ENCODE measurements around the gene ARHGAP18. TPM values are rescaled to one million over a fixed set of nuclear protein-coding genes. Genes with fewer than 3 reads are reported as not detected.
A peak's percentile ranks its signal among the peaks of the same experiment; 100 is the strongest.

ARHGAP18 gene
- total and polyA plus RNA-seq, 2 of the 13 experiments (the other 11 are each of a cell fraction or from before 2014, with no cell fraction given), result 58.2 to 115 TPM

GRCh38 chr6:129726650-129727049 lies 16.7 kb upstream of the ARHGAP18 start:
- H3K27me3 ChIP-seq (ENCODE audit: control insufficient read depth in 1 of 2, insufficient read depth in 2 of 2, low read length in 2 of 2), result no peaks in the 10 kb centered on the region
- no peak overlapping the region for H3K4me3 ChIP-seq (replicated peaks in 1 of 3; ENCODE audit: insufficient read depth in 1 of 3, low read depth in 2 of 3, low read length in 3 of 3)
- ATAC-seq (no peak), FAIRE-seq (no peak), DNase-seq (ENCODE audit: low spot score) (no peak)
- no peaks in the 10 kb centered on the region for H3K9me3 ChIP-seq (ENCODE audit: low read length)
- H3K79me2 ChIP-seq (ENCODE audit: insufficient read depth, low read length), result no peaks in the 10 kb centered on the region
- no peak overlapping the region for H3K27ac ChIP-seq (ENCODE audit: extremely low read length, insufficient read depth, low read length)
- H4K20me1 ChIP-seq (ENCODE audit: insufficient read depth, low read length), result no peaks in the 10 kb centered on the region
- intact Hi-C loops (cut with micrococcal nuclease; ENCODE audit: unreplicated experiment) (no loop called here), in situ Hi-C loops (cut with HindIII; ENCODE audit: extremely low pct_ligation_motif_present, low pct_unique_long_range_greater_than_20kb) (no loop called here)
- H3K4me1 ChIP-seq (ENCODE audit: insufficient read depth, low read length), result peaks cover 47% of the 10 kb centered on the region
- no peak for TF ChIP-seq SP4 (CRISPR knock-in tag; IDR thresholded peaks at IDR 0.05)
- TF ChIP-seq EP300 (IDR thresholded peaks at IDR 0.05; ENCODE audit: low read depth in 2 of 2, low read length in 2 of 2), result no peak
- no peak for TF ChIP-seq EP300 (CRISPR knock-in tag; IDR thresholded peaks at IDR 0.05; ENCODE audit: borderline replicate concordance)
- no peak for TF ChIP-seq MED8 (CRISPR knock-in tag; IDR thresholded peaks at IDR 0.05; ENCODE audit: insufficient replicate concordance)
- BruUV-seq (replicated peaks), result no TSS peak
- no peaks in the 10 kb centered on the region for H3K36me3 ChIP-seq (replicated peaks in 1 of 2; ENCODE audit: control insufficient read depth in 1 of 2, insufficient read depth in 2 of 2, low read length in 2 of 2)
- H2AFZ ChIP-seq (ENCODE audit: low read length), result no peak overlapping the region
- ChIA-PET CTCF (ENCODE audit: low intra/inter-chr PET ratio, low total read pairs) (interaction anchor here (1.1 kb wide), 1 partner anchor 128 kb away, joined by 5 read pairs; no protein-coding TSS in a partner anchor), POLR2A (no interaction called here)
- H3K4me2 ChIP-seq (ENCODE audit: low read depth, low read length), result no peak overlapping the region
- H3K9ac ChIP-seq (ENCODE audit: insufficient read depth, low read depth, low read length), result no peak overlapping the region

- H3K4me1 ChIP-seq (ENCODE audit: insufficient read depth, low read length), result peaks cover 34% of the 10 kb centered on the region
- DNase-seq (ENCODE audit: low spot score), result no peak
- no peaks in the 10 kb centered on the region for H3K9me3 ChIP-seq (ENCODE audit: low read length)
- no peak overlapping the region for H3K9ac ChIP-seq (ENCODE audit: insufficient read depth, low read depth, low read length)
- no peaks in the 10 kb centered on the region for H3K27me3 ChIP-seq (ENCODE audit: control insufficient read depth in 1 of 2, insufficient read depth in 2 of 2, low read length in 2 of 2)
- no TSS peak for BruUV-seq (replicated peaks)
- no peak overlapping the region for H2AFZ ChIP-seq (ENCODE audit: low read length)
- in situ Hi-C loops (cut with HindIII; ENCODE audit: extremely low pct_ligation_motif_present, low pct_unique_long_range_greater_than_20kb), result no loop called here
- POLR2A ChIA-PET, result interaction anchor here (1.7 kb wide), 1 partner anchor 16 kb away, joined by 4 read pairs; the partner anchor contains the start of gene ARHGAP18
- no peak overlapping the region for H3K4me3 ChIP-seq (replicated peaks in 1 of 3; ENCODE audit: insufficient read depth in 1 of 3, low read depth in 2 of 3, low read length in 3 of 3)
- H3K27ac ChIP-seq (ENCODE audit: extremely low read length, insufficient read depth, low read length), result no peak overlapping the region
- intact Hi-C loops (cut with micrococcal nuclease; ENCODE audit: unreplicated experiment), result no loop called here
- H3K36me3 ChIP-seq (replicated peaks in 1 of 2; ENCODE audit: control insufficient read depth in 1 of 2, insufficient read depth in 2 of 2, low read length in 2 of 2), result no peaks in the 10 kb centered on the region
- 97% methylated on average over 4 of the region's 4 CpGs for WGBS (ENCODE audit: low lambda C conversion rate)
- CTCF ChIA-PET (ENCODE audit: low intra/inter-chr PET ratio, low total read pairs), result no interaction called here
- H3K79me2 ChIP-seq (ENCODE audit: insufficient read depth, low read length), result no peaks in the 10 kb centered on the region
- H4K20me1 ChIP-seq (ENCODE audit: insufficient read depth, low read length), result no peaks in the 10 kb centered on the region
- H3K4me2 ChIP-seq (ENCODE audit: low read depth, low read length), result no peak overlapping the region
- ATAC-seq, result no peak
- FAIRE-seq, result no peak
- TF ChIP-seq CCAR2 (optimal IDR thresholded peaks at IDR 0.05; ENCODE audit: low read depth, low read length), result no peak
- TF ChIP-seq RBAK (CRISPR knock-in tag; IDR thresholded peaks at IDR 0.05), result 0 out of 2 replicates have a peak, but pooled peaks have one; percentile 35
Measured at GRCh38 chr6:129725341-129725740, 15.4 kb upstream of the ARHGAP18 start.
